Heart left ventricle (tissue), 13 donors: ENCODE data around the gene SPTY2D1.
A peak's percentile ranks its signal among the peaks of the same experiment; 100 is the strongest.

Experiments used
- CTCF ChIP-seq, 12 donors: fragments of 200-600 bp; sonication (generic) in 4 of 12; IDR thresholded peaks; one replicate each; pipeline versions ENCODE4 v1.5.0 to v1.8.0; 2018 to 2022; ENCODE audit warnings: antibody characterized with exemption in 12 of 12, mild to moderate bottlenecking in 5 of 12
- POLR2A ChIP-seq, 2 donors: fragments of 450-650 bp; IDR thresholded peaks; one replicate each; pipeline ENCODE4 v1.6.1; 2017; ENCODE audit warnings: antibody characterized with exemption in 2 of 2, mild to moderate bottlenecking in 2 of 2, moderate library complexity in 2 of 2
- donor health status: ischemic (EF 13 %, LVEDD 7.1; RV severe dilation, severe dysfunction).
- donor health status: DM: no; HTN: yes; CAD: no.
- donor health status: DM: no; HTN: no; CAD: no.
- donor health status: ischemic (EF 25% LVEDD 6.9; RV normal size, moderate dysfunction).
- donor health status: ischemic (EF 25% LVEDD 5.7; RV mildly dilated, moderate dysfunction).
- donor health status: ischemic (EF 35%, LVEDD 5.7; RV mildly dilated, moderate dysfunction).
- donor health status: nonischemic (EF 11% LVEDD 7.7; RV severe dilation, severe dysfunction).
- donor health status: DM: yes; HTN: yes; CAD: no.
- donor health status: PGD.
- donor health status: ischemic (EF 29% LVEDD 5.4; RV normal size, mild dysfunction).
- donor health status: nonischemic (EF 23%, LVEDD 6.1; RV moderate dilation, normal function).

- TF ChIP-seq POLR2A (IDR thresholded peaks at IDR 0.05) (peak in 1 of 2 donors; percentile 73), CTCF (IDR thresholded peaks at IDR 0.05) (no peak)
Measured at GRCh38 chr11:18588297-18589252, 45.6 kb downstream of the SPTY2D1 start, which contains the start of gene UEVLD.
